HG02588 (cell line): ENCODE data around the gene CPA5.
"Not testable (repeated sequence)": the region's sequence is repeated elsewhere in the genome, so short reads cannot be mapped to it uniquely, and the experiment has no call there.

Experiments used
- ATAC-seq: cut with Tn5 transposase; IDR thresholded peaks from one replicate; pipeline ENCODE4 v1.9.1; 2021; ENCODE audit warnings: mild to moderate bottlenecking, moderate library complexity; ENCODE audit not compliant: unreplicated experiment

The CPA5 gene

DNA sequence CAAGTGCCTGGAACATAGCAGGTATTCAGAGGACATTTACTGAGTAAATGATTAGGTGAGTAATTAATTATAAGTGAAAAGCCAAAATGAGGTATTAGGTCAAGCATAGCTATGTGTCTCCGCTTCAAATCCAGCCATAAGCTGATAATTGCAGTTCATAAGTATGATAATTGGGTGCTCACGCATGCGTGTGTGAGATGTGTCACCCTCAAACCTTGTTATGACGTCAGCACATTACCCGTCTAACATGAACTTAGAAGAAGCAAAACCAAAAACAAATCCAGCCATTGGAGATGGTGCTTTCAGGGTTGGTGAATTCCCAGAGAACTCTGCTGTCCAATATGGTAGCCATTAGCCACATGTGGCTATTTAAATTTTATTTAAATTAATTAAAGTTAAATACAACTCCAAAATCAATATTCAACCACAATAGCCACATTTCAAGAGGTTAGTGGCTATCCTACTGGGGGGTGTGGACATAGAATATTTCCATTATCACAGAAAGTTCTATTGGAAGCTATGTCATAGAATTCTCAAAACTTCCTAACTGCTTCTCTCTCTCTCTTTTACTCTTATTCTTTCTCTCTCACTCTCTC lies at the start of gene CPA5:
TSS of gene CPA5 (plus strand) at position 546 of the 596 bp plus-strand sequence. CDS start 1,670 bp downstream, outside the sequence.
- ATAC-seq = no peak

GRCh38 chr7:130296221-130296951 lies 48.2 kb upstream of the CPA5 start:
- no peak for ATAC-seq

DNA sequence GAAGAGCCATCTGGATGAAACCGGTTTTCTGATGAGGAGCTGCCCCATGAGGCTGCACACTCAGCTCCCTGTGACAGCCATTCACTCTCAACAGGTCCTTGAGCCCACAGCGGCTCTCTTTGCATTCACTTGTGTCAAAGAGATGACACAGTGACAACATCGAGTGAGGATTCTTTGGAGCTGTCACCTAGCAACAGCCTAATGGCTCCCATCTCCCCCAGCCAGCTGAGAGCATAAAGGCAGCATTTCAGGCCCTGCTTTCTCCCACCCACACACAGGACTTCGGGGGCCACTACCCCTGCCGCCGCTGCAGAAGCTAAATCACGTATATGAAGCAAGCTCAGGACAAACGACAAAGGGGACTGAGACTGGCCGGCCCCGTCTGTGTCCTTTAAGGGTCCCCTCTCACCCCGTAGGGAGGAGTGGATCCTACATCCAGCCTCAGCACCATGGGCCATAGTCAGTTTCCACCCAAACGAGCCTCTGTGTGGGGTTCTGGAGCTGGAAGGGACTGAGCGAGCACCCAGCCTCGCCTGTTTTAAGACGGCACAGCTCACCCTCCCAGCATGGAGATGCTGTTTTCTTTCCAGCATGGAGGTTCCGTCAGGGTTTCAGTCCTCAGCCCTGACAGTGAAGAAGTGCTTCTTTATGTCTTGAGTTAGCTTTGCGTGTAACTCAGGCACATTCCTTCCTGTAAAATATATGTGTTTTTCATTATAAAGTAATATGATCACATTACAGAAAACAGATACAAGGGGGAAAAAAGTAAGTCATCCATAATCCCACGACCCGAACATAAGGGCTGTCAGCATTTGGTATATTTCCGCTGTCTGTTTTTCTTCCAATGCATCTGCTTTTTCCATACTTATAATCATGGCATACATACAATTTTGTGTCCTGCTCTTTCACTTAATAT lies 46.7 kb upstream of the CPA5 start:
- ATAC-seq = no peak

GRCh38 chr7:130298544-130299326 lies 45.9 kb upstream of the CPA5 start:
- ATAC-seq = no peak

GRCh38 chr7:130299866-130300265 lies 44.8 kb upstream of the CPA5 start:
- no peak for ATAC-seq

DNA sequence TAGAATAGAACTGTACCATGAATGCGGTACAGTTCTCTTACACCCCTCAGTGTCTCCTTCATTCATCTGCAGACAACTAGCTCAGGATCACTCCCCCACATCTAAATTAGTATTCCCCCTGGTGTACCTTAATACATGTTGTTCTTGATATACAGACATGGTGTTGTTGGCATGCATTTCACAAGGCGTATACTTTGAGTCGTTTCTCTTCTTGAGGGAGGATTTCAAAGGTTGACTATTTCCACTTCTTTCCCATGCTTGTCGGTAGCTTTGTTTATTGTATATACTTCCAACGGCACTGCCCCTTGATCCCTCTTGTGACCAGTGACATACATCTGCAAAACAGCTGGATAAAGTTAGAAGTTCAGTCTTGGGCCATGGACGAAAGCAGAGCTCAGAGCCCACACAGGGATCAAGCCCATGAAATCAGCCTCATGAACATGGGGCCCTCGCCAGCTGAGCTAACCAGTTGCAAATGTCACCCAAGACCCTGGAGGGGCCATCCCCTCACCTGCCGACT lies 43.1 kb upstream of the CPA5 start:
- ATAC-seq = no peak

GRCh38 chr7:130302649-130303048 lies 42.0 kb upstream of the CPA5 start:
- ATAC-seq = no peak

- no peak for ATAC-seq
Measured at GRCh38 chr7:130303127-130303526, 41.5 kb upstream of the CPA5 start.

DNA sequence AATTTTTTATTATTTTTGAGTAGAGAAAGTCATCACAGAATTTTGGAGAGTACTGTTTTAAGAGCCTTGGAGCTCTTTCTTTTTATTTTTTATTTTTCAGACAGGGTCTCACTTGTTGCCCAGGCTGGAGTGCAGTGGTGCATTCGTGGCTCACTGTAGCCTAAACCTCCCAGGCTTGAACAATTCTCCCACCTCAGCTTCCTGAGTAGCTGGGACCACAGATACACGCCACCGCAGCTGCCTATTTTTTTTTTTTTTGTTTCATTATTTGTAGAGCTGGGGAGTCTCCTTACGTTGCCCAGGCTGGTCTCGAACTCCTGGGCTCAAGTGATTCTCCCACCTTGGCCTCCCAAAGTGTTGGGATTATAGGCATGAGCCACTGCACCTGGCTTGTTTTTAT lies 41.1 kb upstream of the CPA5 start:
- ATAC-seq = no peak

DNA sequence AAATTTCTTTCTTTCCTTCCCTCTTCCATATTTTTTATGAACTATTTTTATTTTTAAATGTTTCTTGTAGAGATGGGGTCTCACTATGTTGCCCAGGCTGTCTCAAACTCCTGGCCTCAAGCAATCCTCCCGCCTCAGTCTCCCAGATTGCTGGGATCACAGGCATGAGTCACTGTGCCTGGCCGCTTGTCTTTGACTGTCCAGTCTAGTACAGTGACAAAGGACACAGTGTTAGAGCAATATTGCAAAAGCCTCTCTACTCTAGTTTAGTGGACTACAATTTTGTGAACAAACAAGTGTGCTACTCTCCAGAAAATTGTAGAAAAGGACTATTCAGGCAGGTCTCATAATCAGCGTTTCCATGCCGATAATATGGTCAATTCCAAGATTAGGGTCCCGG lies 40.6 kb upstream of the CPA5 start:
- ATAC-seq = no peak

GRCh38 chr7:130304878-130305277 lies 39.7 kb upstream of the CPA5 start:
- no peak for ATAC-seq

DNA sequence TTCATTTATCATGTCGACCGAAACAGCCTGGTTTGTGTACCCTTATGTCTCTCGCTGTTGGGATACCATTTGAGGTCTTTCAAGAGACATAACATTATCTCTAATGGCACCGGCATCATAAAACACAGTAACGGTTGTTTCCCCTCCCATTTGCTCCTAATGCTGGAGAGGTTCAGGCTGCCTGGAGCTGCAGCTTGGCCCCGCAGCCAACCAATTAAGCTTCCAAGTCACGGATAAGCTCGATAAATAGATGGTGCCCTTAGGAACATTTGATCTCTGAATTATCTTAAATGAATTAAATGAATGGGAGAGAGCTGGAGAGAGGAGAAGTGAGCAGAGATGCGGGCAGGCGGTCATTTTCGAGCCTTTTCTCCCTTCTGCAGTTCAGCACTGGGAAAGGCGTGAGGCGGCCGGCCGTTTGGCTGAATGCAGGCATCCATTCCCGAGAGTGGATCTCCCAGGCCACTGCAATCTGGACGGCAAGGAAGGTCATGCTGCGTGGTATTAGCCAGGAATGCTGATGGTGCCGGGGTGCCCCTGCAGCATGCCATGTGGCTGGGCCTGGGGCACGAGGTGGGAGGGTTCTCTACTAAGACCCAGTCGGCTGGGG lies 39.1 kb upstream of the CPA5 start:
- ATAC-seq = no peak

DNA sequence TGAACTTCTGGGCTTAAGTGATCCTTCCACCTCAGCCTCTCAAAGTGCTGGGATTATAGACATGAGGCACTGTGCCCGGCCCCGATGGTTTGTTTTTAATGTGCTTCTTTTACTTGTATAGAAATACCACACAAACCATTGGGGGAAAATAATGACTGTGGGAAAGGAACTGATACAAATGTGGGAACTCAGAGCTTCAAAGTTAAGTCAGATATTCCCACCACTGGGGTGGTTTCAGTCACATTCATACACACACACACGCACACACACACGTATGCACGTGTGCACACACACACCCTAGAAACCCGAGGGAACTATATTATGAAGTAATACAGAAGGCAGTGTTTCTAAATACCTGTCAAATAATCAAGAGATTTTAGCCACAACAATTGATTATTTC lies 34.6 kb upstream of the CPA5 start:
- ATAC-seq = no peak

DNA sequence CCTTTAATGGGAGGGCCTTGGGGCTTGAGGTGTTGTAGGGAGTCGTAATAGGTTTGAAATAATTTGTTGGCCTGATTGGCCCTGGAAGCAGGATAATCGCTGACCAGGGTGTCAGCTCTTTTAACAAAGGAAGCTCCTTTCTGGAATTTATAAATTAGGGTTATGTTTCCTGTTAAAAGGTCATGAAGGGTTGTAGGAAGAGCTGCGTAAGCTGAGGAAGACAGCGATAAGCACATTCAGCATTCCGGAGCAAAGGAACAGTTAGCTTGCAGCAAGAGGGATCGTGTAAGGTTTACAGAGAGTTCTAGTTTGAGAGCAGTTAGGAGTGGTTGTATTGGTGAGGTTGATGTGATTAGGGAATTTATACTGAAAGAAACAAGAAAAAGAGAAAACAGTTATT lies 30.3 kb upstream of the CPA5 start:
- no peak for ATAC-seq

GRCh38 chr7:130319541-130319940 lies 25.1 kb upstream of the CPA5 start:
- ATAC-seq = no peak

DNA sequence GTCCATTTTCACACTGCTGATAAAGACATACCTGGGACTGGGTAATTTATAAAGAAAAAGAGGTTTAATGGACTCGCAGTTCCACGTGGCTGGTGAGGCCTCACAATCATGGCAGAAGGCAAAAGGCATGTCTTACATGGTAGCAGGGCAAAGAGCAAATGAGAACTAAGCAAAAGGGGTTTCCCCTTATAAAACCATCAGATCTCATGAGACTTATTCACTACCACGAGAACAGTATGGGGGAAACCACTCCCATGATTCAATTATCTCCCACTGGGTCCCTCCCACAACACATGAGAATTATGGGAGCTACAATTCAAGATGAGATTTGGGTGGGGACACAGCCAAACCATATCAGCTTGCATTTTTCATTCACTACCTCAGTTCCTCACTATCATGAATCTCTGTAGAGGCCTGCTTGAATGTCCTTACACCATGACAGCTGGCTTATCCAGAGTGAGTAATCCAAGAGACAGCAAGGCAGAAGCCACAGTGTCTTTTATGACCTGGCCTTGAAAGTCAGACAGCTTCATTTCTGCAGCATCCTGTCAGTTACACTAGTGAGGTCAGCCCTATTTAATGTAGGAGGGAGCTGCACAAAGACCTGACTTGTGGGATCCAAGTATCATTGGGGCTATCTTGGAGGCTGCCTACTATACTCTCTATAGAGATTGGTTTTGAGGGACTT lies 22.9 kb upstream of the CPA5 start:
- ATAC-seq = not testable (repeated sequence)

DNA sequence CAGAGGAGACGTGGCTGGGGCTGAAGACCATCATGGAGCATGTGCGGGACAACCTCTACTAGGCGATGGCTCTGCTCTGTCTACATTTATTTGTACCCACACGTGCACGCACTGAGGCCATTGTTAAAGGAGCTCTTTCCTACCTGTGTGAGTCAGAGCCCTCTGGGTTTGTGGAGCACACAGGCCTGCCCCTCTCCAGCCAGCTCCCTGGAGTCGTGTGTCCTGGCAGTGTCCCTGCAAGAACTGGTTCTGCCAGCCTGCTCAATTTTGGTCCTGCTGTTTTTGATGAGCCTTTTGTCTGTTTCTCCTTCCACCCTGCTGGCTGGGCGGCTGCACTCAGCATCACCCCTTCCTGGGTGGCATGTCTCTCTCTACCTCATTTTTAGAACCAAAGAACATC lies 22.0 kb upstream of the CPA5 start:
- no peak for ATAC-seq

GRCh38 chr7:130324306-130324943 lies 20.2 kb upstream of the CPA5 start:
- ATAC-seq = no peak

GRCh38 chr7:130329681-130330080 lies 14.9 kb upstream of the CPA5 start:
- no peak for ATAC-seq
